HepG2 (cell line): ENCODE data around the gene PAQR6. TPM values are rescaled to one million over a fixed set of nuclear protein-coding genes. Genes with fewer than 3 reads are reported as not detected.

Experiments
- ATAC-seq: fragments of 200-7000 bp; cut with Tn5 transposase; 3 replicates; pipeline ENCODE4 v1.9.1; 2020; ENCODE audit warnings: mild to moderate bottlenecking, moderate library complexity
- BruUV-seq: library from RNA; stranded (reverse); fragments of 400-500 nt; replicated peaks from 2 replicates; lab custom pipeline; 2021; lab: Mats Ljungman, UMichigan
- CTCF ChIA-PET: fragments of 300-600 bp; formaldehyde crosslinking; extraction: SDS; loops from one replicate; lab custom pipeline; 2021; ENCODE audit warnings: low total read pairs, inconsistent platforms, low intra/inter-chr PET ratio; lab: Yijun Ruan, JAX
- POLR2A ChIA-PET: fragments of 350-600 bp; sonication (Branson Sonifier 250); formaldehyde crosslinking; loops from one replicate; lab custom pipeline; 2020; ENCODE audit warnings: antibody characterized with exemption, inconsistent platforms; lab: Yijun Ruan, JAX
- DNase-seq: peaks from one replicate; pipeline ENCODE4 v3.0.0-alpha.2; 2015; ENCODE audit warnings: low spot score
- FAIRE-seq: peaks from 3 replicates; lab custom pipeline; 2011; peaks lifted over from hg19 to GRCh38; lab: Jason Lieb, UNC
- H2AFZ ChIP-seq: one replicate; pipeline ENCODE4 v1.6.1; 2011; ENCODE audit warnings: low read length, inconsistent platforms
- H3K27ac ChIP-seq: fragments of 300-600 bp; 3 replicates; pipeline ENCODE4 v1.8.0; 2011; ENCODE audit warnings: mixed run types, mild to moderate bottlenecking, mixed read lengths, low read length, inconsistent platforms; ENCODE audit not compliant: insufficient read depth; ENCODE audit errors: extremely low read length
- H3K27me3 ChIP-seq, 2 experiments: fragments of 200-600 bp in 1 of 2; 2 replicates in 1 of 2; 3 replicates in 1 of 2; pipeline versions ENCODE4 v1.6.0 to v1.8.0; 2011; ENCODE audit warnings: low read length in 2 of 2, mild to moderate bottlenecking in 2 of 2, moderate library complexity in 2 of 2, inconsistent platforms in 1 of 2; ENCODE audit not compliant: insufficient read depth in 2 of 2, control insufficient read depth in 1 of 2
- H3K36me3 ChIP-seq, 2 experiments: fragments of 200-600 bp in 1 of 2; replicated peaks in 1 of 2; 2 replicates in 1 of 2; 3 replicates in 1 of 2; pipeline versions ENCODE4 v1.5.1 to v1.8.0; 2011; ENCODE audit warnings: low read length in 2 of 2, inconsistent platforms in 1 of 2; ENCODE audit not compliant: insufficient read depth in 2 of 2, control insufficient read depth in 1 of 2
- H3K4me1 ChIP-seq: 2 replicates; pipeline ENCODE4 v1.5.1; 2012; ENCODE audit warnings: low read length, inconsistent platforms; ENCODE audit not compliant: insufficient read depth
- H3K4me2 ChIP-seq: 2 replicates; pipeline ENCODE4 v1.6.0; 2011; ENCODE audit warnings: low read depth, low read length, inconsistent platforms
- H3K4me3 ChIP-seq, 3 experiments: fragments of 200-600 bp in 1 of 3; sonication (generic), shearing (Covaris generic) in 1 of 3; replicated peaks in 1 of 3; 2 replicates each; pipeline ENCODE4 v1.5.1; 2011 to 2016; ENCODE audit warnings: low read length in 3 of 3, inconsistent platforms in 2 of 3, low read depth in 2 of 3, mild to moderate bottlenecking in 2 of 3, control low read depth in 1 of 3, mixed read lengths in 1 of 3; ENCODE audit not compliant: insufficient read depth in 1 of 3
- H3K79me2 ChIP-seq: one replicate; pipeline ENCODE4 v1.6.1; 2011; ENCODE audit warnings: low read length, inconsistent platforms; ENCODE audit not compliant: insufficient read depth
- H3K9ac ChIP-seq: 2 replicates; pipeline ENCODE4 v1.6.0; 2011; ENCODE audit warnings: mild to moderate bottlenecking, low read depth, low read length, inconsistent platforms; ENCODE audit not compliant: insufficient read depth
- H3K9me3 ChIP-seq: 2 replicates; pipeline ENCODE4 v1.5.1; 2012; ENCODE audit warnings: mild to moderate bottlenecking, low read length
- H4K20me1 ChIP-seq: 2 replicates; pipeline ENCODE4 v1.6.0; 2011; ENCODE audit warnings: inconsistent platforms, mild to moderate bottlenecking, low read length, moderate library complexity; ENCODE audit not compliant: insufficient read depth
- ARID2 ChIP-seq: sonication (generic); formaldehyde crosslinking; IDR thresholded peaks from 2 replicates; pipeline ENCODE4 v1.8.1; 2022; ENCODE audit warnings: mild to moderate bottlenecking, missing genetic modification reagents, borderline replicate concordance
- HNF1B ChIP-seq: sonication (generic); formaldehyde crosslinking; IDR thresholded peaks from 2 replicates; pipeline ENCODE4 v1.5.1; 2020; ENCODE audit warnings: mild to moderate bottlenecking, moderate library complexity, missing genetic modification reagents
- KDM5A ChIP-seq: fragments of 200-600 bp; sonication (generic); IDR thresholded peaks from 2 replicates; pipeline ENCODE4 v1.7.0; 2018; ENCODE audit warnings: antibody characterized with exemption, mild to moderate bottlenecking, low read length, borderline replicate concordance
- PHF5A ChIP-seq: IDR thresholded peaks from one replicate; pipeline ENCODE4 v1.6.1; 2018; ENCODE audit warnings: low read depth, missing genetic modification reagents; ENCODE audit not compliant: unreplicated experiment
- ZNF10 ChIP-seq: sonication (generic); formaldehyde crosslinking; IDR thresholded peaks from 2 replicates; pipeline ENCODE4 v1.4.0; 2020; ENCODE audit warnings: mild to moderate bottlenecking, low read depth, missing genetic modification reagents, borderline replicate concordance
- ZNF225 ChIP-seq: sonication (generic); formaldehyde crosslinking; IDR thresholded peaks from 2 replicates; pipeline ENCODE4 v1.4.0; 2020; ENCODE audit warnings: mild to moderate bottlenecking, missing genetic modification reagents
- ZNF432 ChIP-seq: sonication (generic); formaldehyde crosslinking; IDR thresholded peaks from 2 replicates; pipeline ENCODE4 v1.5.0; 2020; ENCODE audit warnings: missing genetic modification reagents, mild to moderate bottlenecking, borderline replicate concordance
- ZNF691 ChIP-seq: sonication (generic); formaldehyde crosslinking; IDR thresholded peaks from 2 replicates; pipeline ENCODE4 v1.4.0; 2020; ENCODE audit warnings: missing genetic modification reagents, low read depth, mild to moderate bottlenecking, borderline replicate concordance
- WGBS: methylation state at CpG from one replicate; pipeline ENCODE4 v1.1.6; 2017; ENCODE audit warnings: low lambda C conversion rate; 5-methylcytosine and 5-hydroxymethylcytosine counted together
- in situ Hi-C: cut with HindIII; loops from 2 replicates; pipeline ENCODE4 v1.10.0; 2017; ENCODE audit warnings: low pct_unique_long_range_greater_than_20kb; ENCODE audit not compliant: extremely low pct_ligation_motif_present
- intact Hi-C: fragments of 100-400 bp; cut with micrococcal nuclease; formaldehyde crosslinking; loops from one replicate; pipeline ENCODE4 v1.10.0; 2022; ENCODE audit not compliant: unreplicated experiment
- polyA plus RNA-seq, 8 experiments: library from polyadenylated mRNA; depleted of rRNA in 3 of 8; stranded (reverse) in 7 of 8; unstranded in 1 of 8; fragments of >200 nt; fragmentation: Illumina TruSeq in 4 of 8; extraction: Trizol in 4 of 8; gene quantifications; 2 replicates each; pipeline versions ENCODE4 v1.2.1 to v1.2.3, GENCODE V29; 2011 to 2016; ENCODE audit warnings: low read depth in 4 of 8, missing spikeins in 1 of 8, mixed read lengths in 1 of 8; ENCODE audit not compliant: insufficient read depth in 1 of 8
- total RNA-seq, 5 experiments: library from RNA; depleted of rRNA; stranded (reverse); fragments of >200 nt; fragmentation: Illumina TruSeq; extraction: Trizol; gene quantifications; 2 replicates each; pipeline ENCODE4 v1.2.3, GENCODE V29; 2016; ENCODE audit warnings: low read depth in 1 of 5
- TF ChIP-seq, protein P1 (sequence below), 2 experiments: sonication (generic) in 1 of 2; formaldehyde crosslinking in 1 of 2; IDR thresholded peaks; 2 replicates each; pipeline versions ENCODE4 v1.5.1 to v1.6.1; 2011 to 2020; ENCODE audit warnings: borderline replicate concordance in 1 of 2, low read depth in 1 of 2, low read length in 1 of 2, mild to moderate bottlenecking in 1 of 2, missing genetic modification reagents in 1 of 2, moderate library complexity in 1 of 2
- TF ChIP-seq, protein P2 (sequence below): sonication (generic); formaldehyde crosslinking; IDR thresholded peaks from 2 replicates; pipeline ENCODE4 v1.5.1; 2020; ENCODE audit warnings: mild to moderate bottlenecking, missing genetic modification reagents, moderate library complexity
- TF ChIP-seq, protein P3 (sequence below): sonication (generic); formaldehyde crosslinking; conservative IDR thresholded peaks from 2 replicates; pipeline ENCODE4 v1.8.0; 2022; ENCODE audit warnings: mild to moderate bottlenecking, moderate library complexity, missing genetic modification reagents

The PAQR6 gene
- total and polyA plus RNA-seq, 2 of the 13 experiments (the other 11 are each of a cell fraction or from before 2014, with no cell fraction given): 0.82 to 1.4 TPM

DNA sequence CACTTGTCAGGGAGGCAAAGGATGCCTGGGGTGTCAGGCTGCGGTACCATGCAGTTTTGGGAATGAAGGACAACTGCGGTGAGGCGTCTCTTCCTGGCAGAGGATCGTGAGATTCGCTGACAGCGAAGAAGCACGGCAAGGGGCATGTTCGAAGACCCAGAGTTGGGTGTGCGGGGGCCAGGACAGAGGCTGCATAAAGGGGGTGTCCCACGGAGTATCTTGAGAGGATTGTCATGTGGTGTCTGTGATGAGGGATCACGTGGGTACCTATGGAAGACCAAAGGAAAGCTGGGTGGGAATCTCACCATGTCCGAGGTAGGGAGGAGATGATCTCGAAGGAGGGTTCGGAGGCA lies 53.6 kb downstream of the PAQR6 start:
- H3K9me3 ChIP-seq: peaks cover 2% of the 10 kb centered on the region
- intact Hi-C loops: no loop called here
- BruUV-seq: TSS peak; percentile 76
- H3K79me2 ChIP-seq: peaks cover 36% of the 10 kb centered on the region
- in situ Hi-C loops: no loop called here
- no peak for DNase-seq
- no peak for FAIRE-seq
- H3K27ac ChIP-seq: peak overlapping the region; percentile 44
- H3K27me3 ChIP-seq: no peaks in the 10 kb centered on the region; a peak in 1 of 5 replicates
- CTCF ChIA-PET: no interaction called here
- no peaks in the 10 kb centered on the region for H4K20me1 ChIP-seq
- H3K4me2 ChIP-seq: peak overlapping the region; percentile 90
- ATAC-seq: no peak
- H2AFZ ChIP-seq: no peak overlapping the region
- peaks cover 86% of the 10 kb centered on the region for H3K4me1 ChIP-seq
- peak overlapping the region; percentile 79 for H3K9ac ChIP-seq
- POLR2A ChIA-PET: interaction anchor here (0.6 to 2.5 kb wide), 7 partner anchors 10 to 48 kb away, joined by 3 to 32 read pairs (median 5); partner anchors contain the start of gene PMF1
- H3K36me3 ChIP-seq: peaks cover 3 to 4% of the 10 kb centered on the region in 2 experiments; a peak in 4 of 5 replicates
- WGBS: under 1% methylated on average over 14 of the region's 14 CpGs
- H3K4me3 ChIP-seq: peak overlapping the region; percentile 81 to 97 (median 97)
- TF ChIP-seq ZNF10 (CRISPR knock-in tag) (no peak), ZNF432 (CRISPR knock-in tag) (no peak), PHF5A (CRISPR knock-in tag) (peak; percentile 4), KDM5A (peak; percentile 62; the same call in 1 of the 2 replicates), HNF1B (0 out of 2 replicates have a peak, but pooled peaks have one; percentile 0), ARID2 (CRISPR knock-in tag) (no peak), ZNF225 (CRISPR knock-in tag) (peak; percentile 28; the same call in 1 of the 2 replicates), ZNF691 (CRISPR knock-in tag) (no peak)
- TF ChIP-seq, protein P1, sequence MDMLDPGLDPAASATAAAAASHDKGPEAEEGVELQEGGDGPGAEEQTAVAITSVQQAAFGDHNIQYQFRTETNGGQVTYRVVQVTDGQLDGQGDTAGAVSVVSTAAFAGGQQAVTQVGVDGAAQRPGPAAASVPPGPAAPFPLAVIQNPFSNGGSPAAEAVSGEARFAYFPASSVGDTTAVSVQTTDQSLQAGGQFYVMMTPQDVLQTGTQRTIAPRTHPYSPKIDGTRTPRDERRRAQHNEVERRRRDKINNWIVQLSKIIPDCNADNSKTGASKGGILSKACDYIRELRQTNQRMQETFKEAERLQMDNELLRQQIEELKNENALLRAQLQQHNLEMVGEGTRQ (IDR thresholded peaks at IDR 0.05; ENCODE audit: low read depth, low read length): peak; percentile 75
- TF ChIP-seq, protein P1 (CRISPR knock-in tag; IDR thresholded peaks at IDR 0.05; ENCODE audit: borderline replicate concordance): no peak
- TF ChIP-seq, protein P2, sequence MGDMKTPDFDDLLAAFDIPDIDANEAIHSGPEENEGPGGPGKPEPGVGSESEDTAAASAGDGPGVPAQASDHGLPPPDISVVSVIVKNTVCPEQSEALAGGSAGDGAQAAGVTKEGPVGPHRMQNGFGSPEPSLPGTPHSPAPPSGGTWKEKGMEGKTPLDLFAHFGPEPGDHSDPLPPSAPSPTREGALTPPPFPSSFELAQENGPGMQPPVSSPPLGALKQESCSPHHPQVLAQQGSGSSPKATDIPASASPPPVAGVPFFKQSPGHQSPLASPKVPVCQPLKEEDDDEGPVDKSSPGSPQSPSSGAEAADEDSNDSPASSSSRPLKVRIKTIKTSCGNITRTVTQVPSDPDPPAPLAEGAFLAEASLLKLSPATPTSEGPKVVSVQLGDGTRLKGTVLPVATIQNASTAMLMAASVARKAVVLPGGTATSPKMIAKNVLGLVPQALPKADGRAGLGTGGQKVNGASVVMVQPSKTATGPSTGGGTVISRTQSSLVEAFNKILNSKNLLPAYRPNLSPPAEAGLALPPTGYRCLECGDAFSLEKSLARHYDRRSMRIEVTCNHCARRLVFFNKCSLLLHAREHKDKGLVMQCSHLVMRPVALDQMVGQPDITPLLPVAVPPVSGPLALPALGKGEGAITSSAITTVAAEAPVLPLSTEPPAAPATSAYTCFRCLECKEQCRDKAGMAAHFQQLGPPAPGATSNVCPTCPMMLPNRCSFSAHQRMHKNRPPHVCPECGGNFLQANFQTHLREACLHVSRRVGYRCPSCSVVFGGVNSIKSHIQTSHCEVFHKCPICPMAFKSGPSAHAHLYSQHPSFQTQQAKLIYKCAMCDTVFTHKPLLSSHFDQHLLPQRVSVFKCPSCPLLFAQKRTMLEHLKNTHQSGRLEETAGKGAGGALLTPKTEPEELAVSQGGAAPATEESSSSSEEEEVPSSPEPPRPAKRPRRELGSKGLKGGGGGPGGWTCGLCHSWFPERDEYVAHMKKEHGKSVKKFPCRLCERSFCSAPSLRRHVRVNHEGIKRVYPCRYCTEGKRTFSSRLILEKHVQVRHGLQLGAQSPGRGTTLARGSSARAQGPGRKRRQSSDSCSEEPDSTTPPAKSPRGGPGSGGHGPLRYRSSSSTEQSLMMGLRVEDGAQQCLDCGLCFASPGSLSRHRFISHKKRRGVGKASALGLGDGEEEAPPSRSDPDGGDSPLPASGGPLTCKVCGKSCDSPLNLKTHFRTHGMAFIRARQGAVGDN (CRISPR knock-in tag): peak; percentile 39; the same call in 1 of the 2 replicates
- TF ChIP-seq, protein P3, sequence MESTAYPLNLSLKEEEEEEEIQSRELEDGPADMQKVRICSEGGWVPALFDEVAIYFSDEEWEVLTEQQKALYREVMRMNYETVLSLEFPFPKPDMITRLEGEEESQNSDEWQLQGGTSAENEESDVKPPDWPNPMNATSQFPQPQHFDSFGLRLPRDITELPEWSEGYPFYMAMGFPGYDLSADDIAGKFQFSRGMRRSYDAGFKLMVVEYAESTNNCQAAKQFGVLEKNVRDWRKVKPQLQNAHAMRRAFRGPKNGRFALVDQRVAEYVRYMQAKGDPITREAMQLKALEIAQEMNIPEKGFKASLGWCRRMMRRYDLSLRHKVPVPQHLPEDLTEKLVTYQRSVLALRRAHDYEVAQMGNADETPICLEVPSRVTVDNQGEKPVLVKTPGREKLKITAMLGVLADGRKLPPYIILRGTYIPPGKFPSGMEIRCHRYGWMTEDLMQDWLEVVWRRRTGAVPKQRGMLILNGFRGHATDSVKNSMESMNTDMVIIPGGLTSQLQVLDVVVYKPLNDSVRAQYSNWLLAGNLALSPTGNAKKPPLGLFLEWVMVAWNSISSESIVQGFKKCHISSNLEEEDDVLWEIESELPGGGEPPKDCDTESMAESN (CRISPR knock-in tag): 0 out of 2 replicates have a peak, but pooled peaks have one; percentile 7
